ENCODE data around the gene SPESP1. TPM values are rescaled to one million over a fixed set of nuclear protein-coding genes. Genes with fewer than 3 reads are reported as not detected.

Gene SPESP1
- total RNA-seq, 1 donor from 2014 or later = not detected

GRCh38 chr15:68894208-68894607 is 36.1 kb upstream of the SPESP1 start:
- H3K4me1 Mint-ChIP-seq (ENCODE audit: unreplicated experiment) = no peaks in the 10 kb centered on the region
- no peaks in the 10 kb centered on the region for H3K27me3 Mint-ChIP-seq (ENCODE audit: unreplicated experiment)
- no peak for DNase-seq (ENCODE audit: low spot score)
- TF ChIP-seq CTCF (IDR thresholded peaks at IDR 0.05; ENCODE audit: unreplicated experiment) = no peak
- no peaks in the 10 kb centered on the region for H3K9me3 Mint-ChIP-seq (ENCODE audit: unreplicated experiment)
- H3K36me3 Mint-ChIP-seq (ENCODE audit: low read depth, unreplicated experiment) = no peaks in the 10 kb centered on the region
- H3K27ac Mint-ChIP-seq (ENCODE audit: unreplicated experiment) = no peak overlapping the region
- no peak overlapping the region for H3K4me3 Mint-ChIP-seq (ENCODE audit: unreplicated experiment)

GRCh38 chr15:68896178-68896577 is 34.1 kb upstream of the SPESP1 start:
- Mint-ChIP-seq H3K4me1 (ENCODE audit: unreplicated experiment) (no peaks in the 10 kb centered on the region), H3K27ac (ENCODE audit: unreplicated experiment) (no peak overlapping the region), H3K27me3 (ENCODE audit: unreplicated experiment) (no peaks in the 10 kb centered on the region), H3K36me3 (ENCODE audit: low read depth, unreplicated experiment) (no peaks in the 10 kb centered on the region), H3K9me3 (ENCODE audit: unreplicated experiment) (no peaks in the 10 kb centered on the region), H3K4me3 (ENCODE audit: unreplicated experiment) (no peak overlapping the region)
- no peak for TF ChIP-seq CTCF (IDR thresholded peaks at IDR 0.05; ENCODE audit: unreplicated experiment)
- DNase-seq (ENCODE audit: low spot score) = no peak

GRCh38 chr15:68897016-68897415 is 33.3 kb upstream of the SPESP1 start:
- no peak for DNase-seq (ENCODE audit: low spot score)
- no peaks in the 10 kb centered on the region for H3K4me1 Mint-ChIP-seq (ENCODE audit: unreplicated experiment)
- H3K4me3 Mint-ChIP-seq (ENCODE audit: unreplicated experiment) = no peak overlapping the region
- H3K9me3 Mint-ChIP-seq (ENCODE audit: unreplicated experiment) = no peaks in the 10 kb centered on the region
- no peaks in the 10 kb centered on the region for H3K36me3 Mint-ChIP-seq (ENCODE audit: low read depth, unreplicated experiment)
- no peak for TF ChIP-seq CTCF (IDR thresholded peaks at IDR 0.05; ENCODE audit: unreplicated experiment)
- no peaks in the 10 kb centered on the region for H3K27me3 Mint-ChIP-seq (ENCODE audit: unreplicated experiment)
- no peak overlapping the region for H3K27ac Mint-ChIP-seq (ENCODE audit: unreplicated experiment)

GRCh38 chr15:68900027-68900426 is 30.3 kb upstream of the SPESP1 start:
- peaks cover 6% of the 10 kb centered on the region for H3K4me1 Mint-ChIP-seq (ENCODE audit: unreplicated experiment)
- no peaks in the 10 kb centered on the region for H3K27me3 Mint-ChIP-seq (ENCODE audit: unreplicated experiment)
- no peak for TF ChIP-seq CTCF (IDR thresholded peaks at IDR 0.05; ENCODE audit: unreplicated experiment)
- H3K27ac Mint-ChIP-seq (ENCODE audit: unreplicated experiment) = no peak overlapping the region
- no peaks in the 10 kb centered on the region for H3K36me3 Mint-ChIP-seq (ENCODE audit: low read depth, unreplicated experiment)
- no peaks in the 10 kb centered on the region for H3K9me3 Mint-ChIP-seq (ENCODE audit: unreplicated experiment)
- DNase-seq (ENCODE audit: low spot score) = no peak
- H3K4me3 Mint-ChIP-seq (ENCODE audit: unreplicated experiment) = no peak overlapping the region

GRCh38 chr15:68907396-68907923 is 22.9 kb upstream of the SPESP1 start:
- Mint-ChIP-seq H3K27me3 (ENCODE audit: unreplicated experiment) (no peaks in the 10 kb centered on the region), H3K4me3 (ENCODE audit: unreplicated experiment) (no peak overlapping the region), H3K27ac (ENCODE audit: unreplicated experiment) (no peak overlapping the region), H3K4me1 (ENCODE audit: unreplicated experiment) (peaks cover 6% of the 10 kb centered on the region), H3K36me3 (ENCODE audit: low read depth, unreplicated experiment) (no peaks in the 10 kb centered on the region), H3K9me3 (ENCODE audit: unreplicated experiment) (no peaks in the 10 kb centered on the region)
- no peak for TF ChIP-seq CTCF (IDR thresholded peaks at IDR 0.05; ENCODE audit: unreplicated experiment)
- DNase-seq (ENCODE audit: low spot score) = no peak
